Embryonic facial prominence (tissue), 1 donor: Measurements from ENCODE around the gene AKAIN1.

Experiments
- DNase-seq: peaks from one replicate; pipeline ENCODE4 v3.0.0-alpha.2; 2016; ENCODE audit errors: extremely low spot score

The AKAIN1 gene

DNA sequence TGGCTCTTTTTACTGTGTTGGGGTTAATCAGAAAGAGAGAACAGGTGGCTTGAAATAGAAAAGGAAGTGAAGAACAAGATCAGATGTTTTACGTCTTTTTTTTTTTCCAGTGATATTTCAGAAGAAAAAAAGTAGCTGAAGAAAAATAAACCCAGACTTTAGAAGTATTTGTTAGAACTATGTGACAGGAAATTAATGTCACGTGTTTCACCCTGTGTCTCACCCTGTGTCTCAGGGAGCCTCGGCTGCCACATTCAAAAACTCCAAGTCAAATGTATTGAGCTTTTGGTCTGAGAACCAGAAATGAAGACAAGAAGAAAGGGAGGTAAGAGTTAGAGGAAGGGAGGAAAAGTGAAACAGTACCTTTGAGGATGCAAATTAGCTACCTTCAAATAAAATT lies 38.0 kb downstream of the AKAIN1 start:
- DNase-seq: no peak

DNA sequence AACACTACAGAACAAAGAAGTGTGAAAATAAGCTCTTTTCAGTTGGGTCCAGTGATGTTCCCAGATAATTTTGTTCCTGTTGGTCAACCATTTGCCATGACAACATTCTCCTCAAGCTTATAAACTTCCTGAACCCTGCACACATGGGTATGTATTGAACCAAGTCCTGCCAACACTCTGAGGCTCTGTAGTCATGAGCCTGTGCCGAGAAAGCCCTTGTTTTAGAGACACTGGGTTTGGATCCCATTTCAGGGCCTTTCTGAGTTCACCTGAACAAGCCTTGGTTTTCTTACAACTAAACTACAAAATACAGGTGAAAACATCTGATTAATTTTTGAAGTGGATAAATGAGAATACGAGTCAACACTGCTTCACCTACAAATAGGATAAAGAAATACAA lies 38.5 kb downstream of the AKAIN1 start:
- DNase-seq: no peak

DNA sequence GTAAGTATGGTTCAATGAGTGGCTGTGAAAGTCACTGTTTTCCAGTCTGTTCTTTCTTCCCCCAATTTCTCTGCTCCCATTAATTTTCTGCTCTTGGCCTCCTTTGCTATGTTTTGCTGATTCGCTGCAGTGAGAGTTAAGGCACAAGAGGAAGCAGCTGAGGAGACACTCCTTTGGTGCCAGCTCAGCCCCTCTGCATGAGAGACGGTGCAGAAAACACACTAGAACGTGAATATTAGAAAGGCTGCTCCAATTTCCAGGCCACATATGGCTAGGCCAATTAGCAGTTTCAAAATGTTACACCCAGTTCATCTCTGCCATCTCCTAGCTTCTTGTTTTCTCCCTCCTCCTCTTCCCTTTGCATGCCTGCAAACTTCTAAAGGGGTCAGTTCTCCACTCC lies 38.9 kb downstream of the AKAIN1 start:
- DNase-seq: no peak

DNA sequence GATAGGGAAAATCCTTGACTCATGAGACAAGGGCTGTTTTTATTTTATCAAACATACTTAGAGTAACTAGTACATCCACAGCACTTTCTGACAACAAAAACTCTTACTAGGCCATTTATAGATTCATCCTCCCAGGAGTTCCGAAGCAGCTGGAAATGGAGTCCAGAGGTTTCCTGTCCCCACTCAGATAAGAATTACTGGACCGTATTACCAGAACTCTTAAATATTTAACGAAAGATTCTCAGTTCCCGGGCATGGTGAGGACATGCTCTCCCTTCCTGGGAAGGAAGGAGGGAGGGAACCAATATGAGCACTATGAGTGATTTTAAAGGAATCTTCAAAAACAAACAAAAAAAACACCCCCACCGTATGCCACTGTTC lies 41.2 kb downstream of the AKAIN1 start:
- DNase-seq: no peak

DNA sequence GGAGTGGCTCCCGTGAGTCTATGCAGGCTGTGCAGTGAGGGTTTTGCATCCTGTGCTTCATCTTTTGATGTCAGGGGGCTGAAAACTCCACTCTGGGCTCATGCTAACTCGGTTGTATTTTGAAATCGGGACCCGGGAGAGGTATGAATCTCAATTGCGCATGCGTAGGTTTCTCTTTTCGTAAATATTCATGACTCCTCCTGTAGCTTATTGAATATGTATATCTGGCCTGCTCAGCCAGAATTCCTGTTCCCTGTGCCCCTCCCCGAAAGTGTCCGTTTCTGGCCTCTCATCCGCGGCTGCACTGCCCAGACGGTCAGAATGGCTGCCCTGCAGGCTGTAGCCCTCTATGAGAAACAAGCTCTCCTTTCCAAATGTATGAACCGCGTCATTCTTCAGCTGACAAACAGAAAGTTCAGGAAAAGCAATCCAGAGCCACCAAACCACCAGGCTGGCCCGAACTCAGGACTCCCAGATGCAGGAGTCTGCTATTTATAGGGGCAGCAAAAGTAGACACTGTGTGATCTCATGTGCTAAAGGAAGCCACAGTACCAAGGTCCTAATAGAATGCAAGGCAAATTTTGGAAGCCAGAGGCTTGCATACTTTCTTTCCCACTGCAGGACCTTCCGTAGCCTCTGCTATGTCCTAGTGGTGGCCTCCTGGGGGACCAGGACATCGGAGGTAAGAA lies 41.7 kb downstream of the AKAIN1 start:
- no peak for DNase-seq

DNA sequence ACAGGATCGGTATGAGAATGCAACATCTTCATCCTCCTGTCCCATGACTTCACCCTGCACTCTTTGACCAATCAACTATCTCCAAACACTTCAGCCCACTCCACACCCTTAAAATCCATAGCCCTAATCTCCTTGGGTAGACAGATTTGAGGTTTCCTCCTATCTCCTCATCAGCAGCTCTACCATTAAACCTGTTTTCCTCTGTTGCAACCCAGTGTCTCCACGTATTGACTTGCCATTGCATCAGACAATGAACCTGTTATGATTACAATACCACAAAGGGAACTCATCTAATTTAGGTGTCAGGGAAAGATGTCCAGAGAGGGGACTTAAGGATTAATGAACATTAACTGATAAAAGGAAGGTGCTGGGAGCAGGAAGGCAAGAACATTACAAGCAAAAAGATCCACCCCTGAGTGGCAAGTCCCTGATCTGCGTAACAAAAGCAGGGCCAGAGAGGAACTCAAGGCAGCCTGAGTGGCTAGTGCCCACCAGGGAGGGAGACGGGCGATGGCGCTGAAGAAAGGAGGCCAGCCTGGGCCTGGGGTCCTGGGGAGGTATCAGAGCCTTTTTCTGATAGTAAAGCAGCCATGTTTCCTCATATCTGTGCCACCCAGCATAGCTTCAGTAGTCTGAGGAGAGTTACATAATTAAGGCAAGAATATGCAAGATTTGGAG lies 44.6 kb downstream of the AKAIN1 start:
- no peak for DNase-seq

DNA sequence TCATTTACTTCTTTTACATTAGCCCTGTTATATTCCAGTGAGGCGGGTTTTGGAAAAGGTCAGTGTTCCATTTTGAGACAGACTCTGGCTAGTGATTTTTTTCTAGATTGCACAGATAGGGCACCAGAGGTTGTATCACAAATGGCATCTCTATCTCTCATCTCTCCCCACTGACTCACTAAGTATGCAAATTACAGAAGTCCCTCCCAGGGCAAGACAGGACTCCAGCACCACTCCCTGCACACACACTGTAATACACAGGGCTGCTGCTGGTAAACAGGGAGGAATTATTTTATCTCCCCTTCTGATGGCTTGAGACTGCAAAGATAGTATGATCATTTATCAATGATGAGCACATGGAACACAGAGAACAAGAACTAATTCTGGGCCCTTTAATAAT lies 46.2 kb downstream of the AKAIN1 start:
- DNase-seq: no peak

DNA sequence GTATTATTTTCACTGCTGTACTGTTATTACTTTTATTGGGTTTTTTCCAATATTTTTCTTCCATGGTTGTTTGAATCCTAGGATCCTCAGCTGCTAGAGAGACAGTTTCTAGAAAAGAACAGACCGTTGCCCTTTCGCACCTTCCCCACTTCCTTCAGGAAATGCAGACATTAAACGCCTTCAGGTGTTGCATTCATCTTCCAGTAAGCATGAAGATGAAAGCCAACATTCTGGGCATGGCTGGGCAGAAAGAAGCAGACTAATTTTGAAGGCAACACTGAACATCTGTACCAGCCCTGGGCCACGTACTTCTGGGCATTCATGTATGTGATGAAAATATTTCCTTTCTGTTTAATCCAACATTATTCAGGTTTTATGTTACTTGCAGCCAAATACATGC lies 51.0 kb downstream of the AKAIN1 start:
- no peak for DNase-seq

DNA sequence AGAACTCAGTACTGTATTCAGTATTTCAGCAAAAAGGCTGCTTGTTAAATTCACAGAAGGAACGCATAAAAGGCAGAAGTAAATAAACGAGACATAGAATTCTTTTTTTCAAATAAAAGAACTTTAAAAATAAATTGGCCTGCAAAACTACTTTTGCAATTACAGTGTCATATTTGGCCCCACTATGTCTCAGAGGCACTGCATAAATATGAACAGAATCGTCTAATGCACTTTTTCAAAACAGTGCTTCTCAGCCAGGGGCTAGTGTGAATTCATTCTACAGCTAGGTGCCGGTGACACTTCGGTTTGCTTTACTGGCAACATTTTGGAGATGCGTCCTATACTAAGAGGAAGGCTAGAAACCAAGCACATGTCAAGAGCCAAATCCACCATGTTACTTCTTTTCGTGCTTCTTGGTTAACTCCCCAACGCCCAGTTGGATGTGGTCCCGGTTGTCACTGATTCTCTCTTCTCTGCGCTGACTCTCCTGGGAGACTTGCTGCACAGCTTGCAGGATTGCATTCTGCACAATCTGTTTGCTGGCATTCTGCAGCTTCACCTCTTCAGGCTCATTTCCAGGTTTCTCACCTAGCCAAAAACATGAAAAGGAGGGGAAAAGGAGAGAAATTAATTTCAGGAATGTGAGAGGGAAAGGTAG lies 51.8 kb downstream of the AKAIN1 start:
- no peak for DNase-seq

DNA sequence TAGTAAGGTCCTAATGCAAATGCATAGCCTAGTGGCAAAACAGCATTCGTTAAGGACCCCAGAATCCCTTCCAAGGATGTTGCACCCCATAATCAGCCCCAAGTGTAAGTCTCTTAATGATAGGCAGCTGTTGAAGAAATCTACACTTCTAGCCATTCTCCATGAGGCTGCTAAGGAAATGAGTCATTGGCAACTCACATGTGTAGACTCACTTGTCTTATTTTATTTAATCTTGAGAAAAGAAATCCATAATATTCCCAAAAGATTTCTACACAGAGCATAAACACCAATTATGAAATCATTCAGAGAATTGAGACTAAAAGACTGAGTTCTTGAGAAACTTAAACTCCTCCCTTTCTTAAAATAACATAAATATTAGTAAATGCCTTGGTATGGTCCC lies 52.4 kb downstream of the AKAIN1 start:
- DNase-seq: no peak

DNA sequence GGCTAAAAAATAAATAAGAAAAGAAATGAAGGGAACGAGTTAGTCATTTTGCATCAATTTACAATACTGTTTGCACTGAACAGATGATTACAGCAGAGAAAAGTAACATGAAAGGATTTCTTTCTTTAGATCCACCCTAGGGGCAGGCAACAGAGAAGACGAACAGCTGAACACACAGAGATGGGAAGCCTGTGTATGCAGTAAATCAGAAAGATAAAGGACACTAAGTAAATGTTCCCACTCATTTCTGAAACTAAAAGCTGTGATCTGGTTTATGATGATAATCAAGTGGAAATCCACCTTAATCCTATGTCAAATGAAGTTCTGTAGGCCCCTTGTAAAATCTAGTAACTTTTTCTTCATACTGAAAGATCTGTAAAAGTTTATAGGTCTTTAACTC lies 54.2 kb downstream of the AKAIN1 start:
- DNase-seq: no peak

DNA sequence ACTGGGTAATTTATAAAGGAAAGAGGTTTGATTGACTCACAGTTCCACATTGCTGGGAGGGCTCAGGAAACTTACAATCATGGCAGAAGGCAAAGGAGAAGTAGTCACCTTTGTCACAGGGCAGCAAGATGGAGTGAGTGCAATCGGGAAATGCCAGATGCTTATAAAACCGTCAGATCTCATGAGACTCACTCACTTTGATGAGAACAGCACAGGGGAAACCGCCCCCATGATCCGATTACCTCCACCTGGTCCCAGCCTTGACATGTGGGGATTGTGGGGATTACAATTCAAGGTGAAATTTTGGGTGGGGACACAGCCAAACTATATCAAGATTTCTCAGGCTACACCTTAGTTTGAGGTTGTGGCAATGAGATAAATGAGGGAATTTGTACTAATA lies 54.9 kb downstream of the AKAIN1 start:
- no peak for DNase-seq

DNA sequence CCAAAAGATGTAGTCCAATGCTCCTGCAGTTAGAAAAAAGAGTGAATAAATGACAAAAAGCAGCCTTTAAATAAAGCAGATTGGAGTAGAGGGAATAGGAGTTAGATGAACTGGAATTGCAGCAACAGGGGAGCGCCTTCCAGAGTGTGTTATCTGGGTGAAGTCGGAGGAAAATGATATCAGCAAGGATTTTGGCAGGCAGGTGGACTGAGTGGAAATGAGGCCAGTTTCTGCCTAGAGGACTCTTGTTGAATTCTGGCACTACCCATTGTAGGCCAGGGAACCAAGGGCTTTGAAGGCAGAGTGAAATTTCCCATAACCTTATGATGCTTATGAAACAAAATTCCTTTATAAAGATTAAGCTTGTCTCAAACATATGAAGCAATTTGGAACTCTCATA lies 59.8 kb downstream of the AKAIN1 start:
- DNase-seq: no peak

DNA sequence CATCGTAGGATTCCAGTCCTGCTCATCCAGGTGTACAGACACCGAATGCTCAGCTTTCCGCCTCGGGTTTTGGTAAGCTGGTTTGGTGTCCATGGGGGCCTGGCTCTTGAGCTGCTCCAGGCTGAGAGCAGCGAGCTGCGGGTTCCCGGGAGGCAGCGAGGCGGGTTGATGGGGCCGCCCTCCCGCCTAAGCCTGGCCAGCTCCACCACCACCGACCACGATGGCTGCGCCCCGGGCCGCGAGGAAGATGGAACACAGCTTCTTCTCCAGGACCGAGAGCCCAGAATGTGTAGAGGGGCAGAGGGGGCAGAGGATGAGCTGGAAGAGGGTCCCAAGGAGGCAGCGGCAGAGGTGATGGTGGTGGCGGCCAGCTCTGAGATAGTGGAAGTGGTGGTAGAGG lies 64.1 kb downstream of the AKAIN1 start:
- no peak for DNase-seq

DNA sequence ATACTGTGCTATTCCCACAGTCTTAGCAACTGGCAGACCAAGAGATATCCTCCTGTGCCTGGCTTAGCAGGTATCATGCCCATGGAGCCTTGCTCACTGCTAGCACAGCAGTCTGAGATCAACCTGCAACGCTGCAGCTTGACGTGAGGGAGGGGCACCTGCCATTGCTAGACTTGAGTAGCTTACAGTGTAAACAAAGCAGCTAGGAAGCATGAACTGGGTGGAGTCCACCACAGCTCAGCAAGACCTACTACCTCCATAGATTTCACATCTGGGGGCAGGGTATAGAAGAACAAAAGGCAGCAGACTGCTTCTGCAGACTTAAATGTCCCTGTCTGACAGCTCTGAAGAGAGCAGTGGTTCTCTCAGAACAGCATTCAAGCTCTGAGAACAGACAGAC lies 74.8 kb downstream of the AKAIN1 start:
- DNase-seq: no peak

DNA sequence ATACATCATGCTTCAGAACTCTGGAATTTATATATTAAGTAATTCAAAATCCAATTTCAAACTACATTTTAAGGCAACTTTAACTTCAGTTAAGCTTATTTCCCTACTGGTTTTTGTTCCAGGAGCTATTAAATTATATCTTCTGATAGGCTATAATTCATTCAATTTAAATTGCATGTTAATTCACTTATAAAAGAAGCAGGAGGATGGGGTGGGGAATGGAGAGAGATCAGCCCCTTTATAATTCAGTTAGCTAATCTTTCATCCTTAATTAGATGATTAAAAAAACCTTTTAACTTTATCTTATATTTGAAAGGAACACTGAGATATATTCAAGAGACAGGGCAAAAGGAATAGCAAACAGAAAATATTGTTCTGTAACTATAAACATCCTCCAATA lies 86.8 kb downstream of the AKAIN1 start:
- no peak for DNase-seq

DNA sequence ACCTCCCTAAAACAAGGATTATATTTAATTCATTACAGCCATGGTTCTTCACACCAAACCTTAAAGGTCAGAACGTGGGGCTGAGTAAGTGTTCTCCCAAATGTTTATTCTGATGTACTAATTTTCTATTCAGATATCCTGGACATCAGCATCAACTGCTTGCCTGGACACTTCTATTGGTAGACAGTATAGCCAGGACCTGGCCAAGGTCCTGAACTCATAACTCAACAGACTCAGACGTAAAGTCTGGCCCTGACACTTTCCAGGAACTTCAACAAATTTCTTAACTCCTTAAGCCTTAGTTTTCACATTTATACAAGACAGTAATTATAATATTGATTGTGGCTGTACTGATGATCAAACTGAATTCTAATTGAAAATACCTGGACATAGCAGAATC lies 89.1 kb downstream of the AKAIN1 start:
- DNase-seq: no peak

DNA sequence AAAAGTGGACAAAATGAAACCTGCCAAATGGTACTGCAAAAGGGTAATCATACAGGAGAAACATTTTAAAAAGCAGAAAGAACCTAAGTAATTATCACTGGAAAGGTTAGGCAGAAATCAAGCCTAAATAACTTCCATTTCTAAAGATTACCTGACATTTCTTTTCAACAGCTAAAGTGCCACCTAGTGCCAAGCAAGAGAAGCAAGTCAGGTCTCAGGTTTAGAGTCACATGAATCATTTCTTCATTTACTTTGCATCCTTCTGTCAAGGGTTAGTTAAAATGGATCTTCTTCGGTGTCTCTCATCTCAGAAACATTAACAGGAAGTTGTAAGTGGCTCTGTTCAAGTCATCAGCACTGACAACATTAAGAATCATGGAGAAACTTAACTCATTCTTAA lies 90.3 kb downstream of the AKAIN1 start:
- no peak for DNase-seq

DNA sequence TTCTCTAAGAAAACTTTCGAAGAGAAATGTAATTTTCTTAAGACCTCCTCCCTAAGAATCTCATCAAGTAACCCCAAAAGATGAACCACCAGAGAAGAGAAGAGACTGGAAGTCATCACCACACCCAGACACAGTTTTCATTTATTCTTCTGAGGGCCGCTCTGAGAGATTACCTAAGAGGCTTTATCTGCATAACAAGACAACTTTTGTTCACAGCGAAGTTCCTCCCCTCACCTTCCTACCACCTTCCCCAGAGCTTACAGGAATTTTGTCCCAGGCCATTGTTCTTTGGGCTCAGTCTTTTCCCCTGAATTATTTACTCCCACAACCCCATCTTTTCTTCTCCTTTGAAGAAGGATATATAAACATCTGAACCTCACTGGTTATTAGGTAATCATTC lies 92.8 kb downstream of the AKAIN1 start:
- DNase-seq: no peak

DNA sequence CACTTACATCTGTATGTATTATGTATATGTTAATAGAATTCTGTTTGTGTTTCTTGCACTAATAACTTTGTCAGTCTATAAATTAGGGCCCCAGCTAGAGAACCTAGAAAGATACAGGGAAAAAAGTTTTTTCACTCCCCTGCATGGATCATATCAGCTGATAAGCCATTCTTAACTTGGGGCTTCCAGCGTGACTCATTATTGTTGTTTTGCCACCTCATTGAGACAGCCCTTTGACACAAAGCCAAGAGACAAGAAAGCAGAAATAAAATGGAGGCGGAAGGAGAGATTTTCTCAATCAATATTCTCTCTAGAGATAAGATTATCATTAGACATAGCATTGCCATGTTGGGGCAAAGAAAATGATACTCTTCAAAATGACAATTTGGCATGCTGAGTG lies 93.4 kb downstream of the AKAIN1 start:
- DNase-seq: no peak

DNA sequence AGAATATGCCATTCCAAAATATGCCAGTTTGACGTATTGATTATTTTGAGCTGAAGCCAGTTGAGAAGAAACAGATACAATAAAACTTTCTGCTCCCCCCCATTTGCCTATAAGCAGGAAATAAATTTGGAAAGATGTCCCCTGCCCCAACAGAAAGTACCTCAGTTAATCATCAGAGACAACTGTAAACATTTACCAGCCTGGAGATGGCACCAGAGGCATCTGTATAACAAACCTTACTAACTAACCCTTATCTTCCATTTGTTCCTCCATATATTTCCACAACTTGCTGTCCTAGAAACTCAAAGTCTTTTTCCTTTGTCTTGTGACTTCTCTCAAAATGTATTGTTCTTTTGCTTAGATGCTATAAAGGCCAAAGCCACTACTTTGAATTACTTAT lies 93.8 kb downstream of the AKAIN1 start:
- no peak for DNase-seq

DNA sequence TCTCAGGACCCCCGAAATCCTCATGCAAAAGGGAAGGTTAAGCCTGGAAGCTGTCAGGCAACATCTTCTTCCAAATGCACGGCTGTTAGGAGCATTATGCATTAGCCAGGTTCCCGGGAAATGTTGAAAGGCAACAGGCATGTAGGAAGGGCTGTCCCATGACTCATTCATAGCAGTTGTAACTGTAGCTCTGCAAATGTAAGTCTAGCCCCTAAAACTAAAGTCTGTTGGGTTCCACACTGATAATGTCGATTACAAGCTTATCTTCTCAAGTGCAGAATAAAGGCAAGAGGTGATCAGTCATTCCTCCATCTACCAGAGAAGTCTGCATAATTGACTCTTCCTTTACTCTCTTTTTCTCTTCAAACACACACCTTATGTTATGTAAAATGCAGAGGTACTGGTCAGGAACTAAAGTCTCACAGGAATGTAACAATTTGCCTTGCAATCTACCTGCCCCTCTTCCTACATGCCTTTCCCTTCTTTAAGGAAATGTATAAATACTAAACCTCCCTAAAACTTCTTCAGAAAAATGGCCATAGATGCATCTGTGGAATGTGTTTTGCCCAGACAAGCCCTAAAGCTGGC lies 99.8 kb downstream of the AKAIN1 start:
- no peak for DNase-seq

DNA sequence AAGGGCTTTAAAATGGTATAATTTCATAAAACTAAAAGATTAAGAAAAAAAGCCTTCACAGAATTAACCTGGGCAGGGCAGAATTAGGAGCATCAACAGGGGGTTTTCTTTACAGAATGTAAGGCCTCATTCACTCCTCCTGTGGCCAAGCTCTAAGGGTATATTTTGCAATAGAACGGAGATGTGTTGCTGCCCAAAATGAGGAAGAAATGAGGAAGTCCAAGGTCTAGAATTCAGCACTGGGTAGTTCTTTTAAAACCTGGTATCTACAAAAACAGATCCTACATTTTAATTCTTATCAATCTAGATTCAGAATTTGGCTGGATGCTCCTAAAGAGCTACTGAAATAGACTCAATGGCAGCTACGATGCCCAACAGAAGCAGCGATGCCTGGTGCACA lies 101.8 kb downstream of the AKAIN1 start:
- DNase-seq: no peak
